ENCODE data around the gene C2orf92. TPM values are rescaled to one million over a fixed set of nuclear protein-coding genes. Genes with fewer than 3 reads are reported as not detected.

C2orf92 gene
- total RNA-seq, 1 donor from 2014 or later, result 14.4 TPM

DNA sequence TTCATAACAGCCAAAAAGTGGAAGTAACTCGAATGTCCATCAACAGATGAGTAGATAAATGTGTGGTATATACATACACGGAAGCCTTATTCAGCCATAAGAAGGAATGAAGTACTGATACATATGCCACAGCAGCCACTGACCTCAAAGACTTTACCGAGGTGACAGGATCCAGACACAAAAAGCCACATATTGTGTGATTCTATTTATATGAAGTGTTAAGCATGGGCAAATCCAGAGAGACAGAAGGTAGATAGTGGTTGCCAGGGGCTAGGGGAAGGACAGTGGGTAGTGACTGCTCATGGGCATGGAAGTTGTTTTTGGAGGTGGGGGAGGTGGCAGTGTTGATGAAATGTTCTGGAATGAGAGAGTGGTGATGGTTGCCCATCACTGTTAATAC is 77.8 kb downstream of the C2orf92 start:
- peaks cover 10% of the 10 kb centered on the region for H3K36me3 ChIP-seq
- H3K27me3 ChIP-seq, result no peaks in the 10 kb centered on the region
- no peaks in the 10 kb centered on the region for H3K4me1 ChIP-seq
- ATAC-seq, result no peak
- H3K27ac ChIP-seq, result no peak overlapping the region
- H3K9me3 ChIP-seq, result no peaks in the 10 kb centered on the region
- intact Hi-C loops (cut with DNase I), result no loop called here
- no peak overlapping the region for H3K4me3 ChIP-seq
- DNase-seq, result no peak
- TF ChIP-seq, protein P1, sequence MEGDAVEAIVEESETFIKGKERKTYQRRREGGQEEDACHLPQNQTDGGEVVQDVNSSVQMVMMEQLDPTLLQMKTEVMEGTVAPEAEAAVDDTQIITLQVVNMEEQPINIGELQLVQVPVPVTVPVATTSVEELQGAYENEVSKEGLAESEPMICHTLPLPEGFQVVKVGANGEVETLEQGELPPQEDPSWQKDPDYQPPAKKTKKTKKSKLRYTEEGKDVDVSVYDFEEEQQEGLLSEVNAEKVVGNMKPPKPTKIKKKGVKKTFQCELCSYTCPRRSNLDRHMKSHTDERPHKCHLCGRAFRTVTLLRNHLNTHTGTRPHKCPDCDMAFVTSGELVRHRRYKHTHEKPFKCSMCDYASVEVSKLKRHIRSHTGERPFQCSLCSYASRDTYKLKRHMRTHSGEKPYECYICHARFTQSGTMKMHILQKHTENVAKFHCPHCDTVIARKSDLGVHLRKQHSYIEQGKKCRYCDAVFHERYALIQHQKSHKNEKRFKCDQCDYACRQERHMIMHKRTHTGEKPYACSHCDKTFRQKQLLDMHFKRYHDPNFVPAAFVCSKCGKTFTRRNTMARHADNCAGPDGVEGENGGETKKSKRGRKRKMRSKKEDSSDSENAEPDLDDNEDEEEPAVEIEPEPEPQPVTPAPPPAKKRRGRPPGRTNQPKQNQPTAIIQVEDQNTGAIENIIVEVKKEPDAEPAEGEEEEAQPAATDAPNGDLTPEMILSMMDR (IDR thresholded peaks at IDR 0.05), result no peak

DNA sequence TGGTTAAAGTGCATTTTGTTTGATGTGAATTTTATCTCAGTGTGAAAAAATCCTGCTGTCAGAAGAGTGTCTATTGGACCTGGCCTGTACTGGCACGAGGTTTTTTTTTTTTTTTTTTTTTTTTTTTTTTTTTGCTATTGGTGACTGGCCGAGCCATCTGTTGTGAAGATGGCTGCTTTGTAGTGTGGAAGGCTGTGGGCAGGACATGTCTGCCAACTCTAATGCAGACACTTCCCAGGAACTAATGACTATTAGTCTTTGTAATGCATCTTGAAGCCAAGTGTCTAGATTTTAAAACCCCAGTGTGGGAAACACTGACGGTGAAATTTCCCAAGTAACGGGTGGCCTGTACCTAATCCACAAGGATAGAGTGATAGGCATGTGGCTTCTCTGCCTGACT is 78.2 kb downstream of the C2orf92 start:
- intact Hi-C loops (cut with DNase I), result no loop called here
- TF ChIP-seq, protein P1 (IDR thresholded peaks at IDR 0.05), result no peak
- Histone ChIP-seq H3K36me3 (peaks cover 10% of the 10 kb centered on the region), H3K27me3 (no peaks in the 10 kb centered on the region), H3K9me3 (no peaks in the 10 kb centered on the region), H3K4me1 (no peaks in the 10 kb centered on the region), H3K27ac (no peak overlapping the region), H3K4me3 (no peak overlapping the region)
- DNase-seq, result no peak
- no peak for ATAC-seq

DNA sequence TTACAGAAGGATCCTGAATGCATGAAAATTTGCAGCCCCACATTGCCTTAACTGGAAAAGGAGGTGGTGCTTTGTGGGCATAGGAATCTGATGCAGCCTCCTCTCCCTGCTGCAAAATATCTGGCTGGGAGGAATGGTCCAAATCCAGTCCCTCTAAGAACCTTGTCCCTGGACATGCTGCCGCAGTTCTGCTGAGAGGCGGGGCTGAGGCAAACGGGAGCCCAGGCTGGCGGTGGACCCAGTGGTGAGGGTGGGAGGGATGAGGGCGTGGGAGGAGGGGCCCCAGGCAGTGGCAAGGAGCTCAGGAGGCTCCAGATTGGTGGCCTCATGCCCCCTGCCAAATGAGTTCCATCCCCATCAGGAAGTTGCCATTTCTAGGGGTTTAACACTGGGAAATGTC is 80.1 kb downstream of the C2orf92 start:
- H3K27me3 ChIP-seq, result no peaks in the 10 kb centered on the region
- TF ChIP-seq, protein P1 (IDR thresholded peaks at IDR 0.05), result no peak
- H3K4me1 ChIP-seq, result no peaks in the 10 kb centered on the region
- intact Hi-C loops (cut with DNase I), result no loop called here
- peaks cover 14% of the 10 kb centered on the region for H3K36me3 ChIP-seq
- ATAC-seq, result no peak
- no peaks in the 10 kb centered on the region for H3K9me3 ChIP-seq
- H3K27ac ChIP-seq, result no peak overlapping the region
- H3K4me3 ChIP-seq, result no peak overlapping the region
- no peak for DNase-seq

DNA sequence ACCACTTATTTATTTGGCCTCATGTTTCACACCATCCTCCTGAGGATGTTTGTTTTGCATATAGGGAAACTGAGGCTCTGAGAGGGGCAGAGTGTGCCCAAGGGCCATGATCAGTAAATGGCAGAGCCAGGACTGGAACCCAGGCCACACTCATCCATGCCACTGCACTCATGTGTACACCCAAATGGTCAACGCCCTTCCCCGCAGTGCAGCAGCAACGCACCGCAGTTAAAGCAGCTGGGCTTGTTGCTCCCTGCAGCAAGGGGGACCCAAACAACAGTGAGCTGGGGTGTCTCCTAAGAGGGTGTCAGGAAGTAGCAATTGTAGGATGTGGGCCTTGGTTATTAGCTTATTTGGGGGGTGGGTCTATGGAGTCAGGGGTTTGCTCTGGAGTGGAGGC is 80.5 kb downstream of the C2orf92 start:
- DNase-seq (no peak), ATAC-seq (no peak)
- H3K36me3 ChIP-seq, result peaks cover 16% of the 10 kb centered on the region

DNA sequence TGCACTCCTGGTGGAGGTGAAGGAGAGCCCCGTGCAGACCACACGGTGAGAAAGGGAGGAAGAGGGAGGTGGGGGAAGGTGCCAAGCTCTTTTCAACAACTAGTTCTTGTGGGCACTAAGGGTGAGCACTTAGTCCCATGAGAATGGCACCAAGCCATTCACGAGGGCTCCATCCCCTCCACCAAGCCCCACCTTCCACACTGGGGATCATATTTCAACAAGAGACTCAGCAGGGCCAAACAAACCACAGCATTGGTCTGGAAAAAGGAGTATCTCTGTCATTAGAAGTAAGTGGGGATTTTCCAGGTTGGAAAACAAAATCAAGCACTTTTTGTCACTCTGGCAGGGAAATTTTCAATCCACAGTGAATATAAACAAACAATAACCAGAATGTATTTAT is 82.2 kb downstream of the C2orf92 start:
- Histone ChIP-seq H3K27me3 (no peaks in the 10 kb centered on the region), H3K27ac (no peak overlapping the region), H3K36me3 (peaks cover 32% of the 10 kb centered on the region), H3K4me3 (no peak overlapping the region), H3K9me3 (no peaks in the 10 kb centered on the region), H3K4me1 (no peaks in the 10 kb centered on the region)
- intact Hi-C loops (cut with DNase I), result no loop called here
- DNase-seq, result no peak
- TF ChIP-seq, protein P1 (IDR thresholded peaks at IDR 0.05), result no peak
- ATAC-seq, result peak; percentile 59

More for the DNA sequence above, 80.5 kb downstream of the C2orf92 start:
- Histone ChIP-seq H3K4me1 (no peaks in the 10 kb centered on the region), H3K9me3 (no peaks in the 10 kb centered on the region), H3K4me3 (no peak overlapping the region), H3K27me3 (no peaks in the 10 kb centered on the region), H3K27ac (no peak overlapping the region)
- intact Hi-C loops (cut with DNase I), result no loop called here
- TF ChIP-seq, protein P1 (IDR thresholded peaks at IDR 0.05), result no peak

Other genes with a start within 250 kb of the C2orf92 start
- gene ANKRD36B, start 79.8 kb upstream of the C2orf92 start, total RNA-seq, result 17.4 TPM
- gene COX5B, start 23.7 kb upstream of the C2orf92 start, total RNA-seq, result 155 TPM
- gene ACTR1B, start 5.7 kb upstream of the C2orf92 start, total RNA-seq, result 60.7 TPM
- 10.2 TPM for gene ZAP70, start 43.9 kb downstream of the C2orf92 start, total RNA-seq

Measured in upper lobe of right lung (tissue), 1 donor.